Measurements from ENCODE around the gene OR5M10. TPM values are rescaled to one million over a fixed set of nuclear protein-coding genes. Genes with fewer than 3 reads are reported as not detected.

OR5M10 gene
- total RNA-seq, 1 experiment from 2014 or later, result not detected

- TF ChIP-seq, protein P1, sequence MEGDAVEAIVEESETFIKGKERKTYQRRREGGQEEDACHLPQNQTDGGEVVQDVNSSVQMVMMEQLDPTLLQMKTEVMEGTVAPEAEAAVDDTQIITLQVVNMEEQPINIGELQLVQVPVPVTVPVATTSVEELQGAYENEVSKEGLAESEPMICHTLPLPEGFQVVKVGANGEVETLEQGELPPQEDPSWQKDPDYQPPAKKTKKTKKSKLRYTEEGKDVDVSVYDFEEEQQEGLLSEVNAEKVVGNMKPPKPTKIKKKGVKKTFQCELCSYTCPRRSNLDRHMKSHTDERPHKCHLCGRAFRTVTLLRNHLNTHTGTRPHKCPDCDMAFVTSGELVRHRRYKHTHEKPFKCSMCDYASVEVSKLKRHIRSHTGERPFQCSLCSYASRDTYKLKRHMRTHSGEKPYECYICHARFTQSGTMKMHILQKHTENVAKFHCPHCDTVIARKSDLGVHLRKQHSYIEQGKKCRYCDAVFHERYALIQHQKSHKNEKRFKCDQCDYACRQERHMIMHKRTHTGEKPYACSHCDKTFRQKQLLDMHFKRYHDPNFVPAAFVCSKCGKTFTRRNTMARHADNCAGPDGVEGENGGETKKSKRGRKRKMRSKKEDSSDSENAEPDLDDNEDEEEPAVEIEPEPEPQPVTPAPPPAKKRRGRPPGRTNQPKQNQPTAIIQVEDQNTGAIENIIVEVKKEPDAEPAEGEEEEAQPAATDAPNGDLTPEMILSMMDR (IDR thresholded peaks at IDR 0.05; ENCODE audit: insufficient read depth in 1 of 2, low read depth in 1 of 2, low read length in 1 of 2, severe bottlenecking in 1 of 2, unreplicated experiment in 1 of 2), result no peak
- no peak for DNase-seq
- no peaks in the 10 kb centered on the region for H3K4me1 ChIP-seq
- H3K27ac Mint-ChIP-seq (ENCODE audit: unreplicated experiment), result no peak overlapping the region
- H3K27me3 ChIP-seq (replicated peaks; ENCODE audit: control insufficient read depth, insufficient read depth, low read length), result no peaks in the 10 kb centered on the region
- intact Hi-C loops (cut with micrococcal nuclease; ENCODE audit: unreplicated experiment), result no loop called here
- H3K4me1 Mint-ChIP-seq (ENCODE audit: low read depth, unreplicated experiment), result no peaks in the 10 kb centered on the region
- H3K27me3 Mint-ChIP-seq (ENCODE audit: insufficient read depth, unreplicated experiment), result no peaks in the 10 kb centered on the region
- ChIA-PET POLR2A (no interaction called here), CTCF (no interaction called here)
- no peak overlapping the region for H3K4me3 Mint-ChIP-seq (ENCODE audit: unreplicated experiment)
- H3K9me3 ChIP-seq, result no peaks in the 10 kb centered on the region
- H3K4me3 ChIP-seq (ENCODE audit: low read depth, low read length), result no peak overlapping the region
- no peaks in the 10 kb centered on the region for H3K9me3 Mint-ChIP-seq (ENCODE audit: unreplicated experiment)
- no peaks in the 10 kb centered on the region for H3K36me3 Mint-ChIP-seq (ENCODE audit: insufficient read depth, unreplicated experiment)
- no peaks in the 10 kb centered on the region for H3K36me3 ChIP-seq (ENCODE audit: control insufficient read depth, insufficient read depth, low read length)
- no TSS peak for BruUV-seq (replicated peaks)
These were observed 44.3 kb downstream of the OR5M10 start for GRCh38 chr11:56533054-56533740.

GRCh38 chr11:56531856-56532255 lies 45.7 kb downstream of the OR5M10 start:
- no peak overlapping the region for H3K27ac Mint-ChIP-seq (ENCODE audit: unreplicated experiment)
- TF ChIP-seq, protein P1 (IDR thresholded peaks at IDR 0.05; ENCODE audit: insufficient read depth in 1 of 2, low read depth in 1 of 2, low read length in 1 of 2, severe bottlenecking in 1 of 2, unreplicated experiment in 1 of 2), result no peak
- ChIA-PET POLR2A (no interaction called here), CTCF (no interaction called here)
- Histone ChIP-seq H3K4me1 (no peaks in the 10 kb centered on the region), H3K4me3 (ENCODE audit: low read depth, low read length) (no peak overlapping the region), H3K27me3 (replicated peaks; ENCODE audit: control insufficient read depth, insufficient read depth, low read length) (no peaks in the 10 kb centered on the region), H3K9me3 (no peaks in the 10 kb centered on the region), H3K36me3 (ENCODE audit: control insufficient read depth, insufficient read depth, low read length) (no peaks in the 10 kb centered on the region)
- no peaks in the 10 kb centered on the region for H3K9me3 Mint-ChIP-seq (ENCODE audit: unreplicated experiment)
- no peaks in the 10 kb centered on the region for H3K27me3 Mint-ChIP-seq (ENCODE audit: insufficient read depth, unreplicated experiment)
- H3K4me1 Mint-ChIP-seq (ENCODE audit: low read depth, unreplicated experiment), result no peaks in the 10 kb centered on the region
- H3K4me3 Mint-ChIP-seq (ENCODE audit: unreplicated experiment), result no peak overlapping the region
- intact Hi-C loops (cut with micrococcal nuclease; ENCODE audit: unreplicated experiment), result no loop called here
- no peak for DNase-seq
- H3K36me3 Mint-ChIP-seq (ENCODE audit: insufficient read depth, unreplicated experiment), result no peaks in the 10 kb centered on the region
- BruUV-seq (replicated peaks), result no TSS peak

Other genes starting within 250 kb of the OR5M10 start
- gene OR8K1, start 231.7 kb downstream of the OR5M10 start, total RNA-seq (2022), result not detected in 2 replicates
- gene OR8J1, start 223.4 kb downstream of the OR5M10 start, total RNA-seq (2022), result not detected in 2 replicates
- not detected in 2 replicates for gene OR8U1, start 202.1 kb downstream of the OR5M10 start, total RNA-seq (2022)
- gene OR5AL1, start 165.0 kb downstream of the OR5M10 start, total RNA-seq (2022), result not detected in 2 replicates
- not detected in 2 replicates for gene OR5M3, start 104.4 kb downstream of the OR5M10 start, total RNA-seq (2022)
- not detected in 2 replicates for gene OR5M8, start 86.4 kb downstream of the OR5M10 start, total RNA-seq (2022)
- gene OR5M11, start 34.5 kb downstream of the OR5M10 start, total RNA-seq (2022), result not detected in 2 replicates
- gene OR5M1, start 37.2 kb upstream of the OR5M10 start, total RNA-seq (2022), result not detected in 2 replicates
- not detected in 2 replicates for gene OR5AP2, start 64.7 kb upstream of the OR5M10 start, total RNA-seq (2022)
- not detected in 2 replicates for gene OR5AR1, start 86.0 kb upstream of the OR5M10 start, total RNA-seq (2022)
- not detected in 2 replicates for gene OR9G1, start 121.4 kb upstream of the OR5M10 start, total RNA-seq (2022)
- gene OR9G4, start 171.0 kb upstream of the OR5M10 start, total RNA-seq (2022), result not detected in 2 replicates